Chondrocyte (in vitro differentiated cells): ENCODE results near the gene SLC7A6. TPM values are rescaled to one million over a fixed set of nuclear protein-coding genes. Genes with fewer than 3 reads are reported as not detected.
A peak's percentile ranks its signal among the peaks of the same experiment; 100 is the strongest.

Experiments
- DNase-seq: peaks from one replicate; pipeline ENCODE4 v3.0.0; 2021; ENCODE audit warnings: mixed read lengths, low spot score
- H3K27ac Mint-ChIP-seq: one replicate; pipeline ENCODE4 v1.8.0; 2021; ENCODE audit warnings: mild to moderate bottlenecking, moderate library complexity, mixed read lengths; ENCODE audit not compliant: unreplicated experiment
- H3K27me3 Mint-ChIP-seq: 2 replicates; pipeline ENCODE4 v1.8.0; 2021; ENCODE audit warnings: low read depth, mixed read lengths
- H3K36me3 Mint-ChIP-seq: 2 replicates; pipeline ENCODE4 v1.8.0; 2021; ENCODE audit warnings: low read depth, mixed read lengths
- H3K4me1 Mint-ChIP-seq: 2 replicates; pipeline ENCODE4 v1.8.0; 2021; ENCODE audit warnings: low read depth, mild to moderate bottlenecking, mixed read lengths
- H3K4me3 Mint-ChIP-seq: one replicate; pipeline ENCODE4 v1.8.0; 2021; ENCODE audit warnings: mild to moderate bottlenecking, moderate library complexity, mixed read lengths; ENCODE audit not compliant: unreplicated experiment
- H3K9me3 Mint-ChIP-seq: 2 replicates; pipeline ENCODE4 v1.8.0; 2021; ENCODE audit warnings: low read depth, mixed read lengths
- total RNA-seq: library from RNA; stranded (reverse); gene quantifications from 3 replicates; pipeline ENCODE4 v1.2.1, GENCODE V29; 2021
- TF ChIP-seq, protein P1 (sequence below): fragments of 200-600 bp; sonication (generic); IDR thresholded peaks from 2 replicates; pipeline ENCODE4 v1.5.0; 2021; ENCODE audit warnings: antibody characterized with exemption, mild to moderate bottlenecking, moderate library complexity

SLC7A6 gene
- total RNA-seq, 1 donor from 2014 or later = 55.9 TPM

DNA sequence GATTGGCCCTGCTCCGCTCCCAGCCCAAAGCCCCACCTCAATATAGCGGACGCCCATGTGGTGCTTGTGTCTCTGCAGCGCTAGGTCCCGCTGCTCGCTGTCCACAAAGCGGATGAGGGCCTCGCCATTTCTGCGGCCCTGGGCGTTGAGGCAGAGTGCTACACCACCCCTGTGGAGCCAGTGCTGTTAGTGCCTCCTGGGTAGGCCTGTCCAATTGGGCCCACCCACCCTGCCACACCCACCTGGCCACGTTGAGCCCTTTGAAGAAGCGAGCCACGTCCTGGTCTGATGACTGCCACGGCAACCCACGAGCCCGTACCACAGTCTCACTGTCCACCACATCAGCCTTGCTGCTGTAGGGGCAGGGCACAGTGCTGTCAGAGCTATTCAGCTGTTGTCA is 32.0 kb upstream of the SLC7A6 start:
- Mint-ChIP-seq H3K36me3 (no peaks in the 10 kb centered on the region), H3K4me1 (peaks cover 23% of the 10 kb centered on the region), H3K27me3 (no peaks in the 10 kb centered on the region), H3K27ac (peak overlapping the region; percentile 17), H3K9me3 (no peaks in the 10 kb centered on the region), H3K4me3 (no peak overlapping the region)
- TF ChIP-seq, protein P1, sequence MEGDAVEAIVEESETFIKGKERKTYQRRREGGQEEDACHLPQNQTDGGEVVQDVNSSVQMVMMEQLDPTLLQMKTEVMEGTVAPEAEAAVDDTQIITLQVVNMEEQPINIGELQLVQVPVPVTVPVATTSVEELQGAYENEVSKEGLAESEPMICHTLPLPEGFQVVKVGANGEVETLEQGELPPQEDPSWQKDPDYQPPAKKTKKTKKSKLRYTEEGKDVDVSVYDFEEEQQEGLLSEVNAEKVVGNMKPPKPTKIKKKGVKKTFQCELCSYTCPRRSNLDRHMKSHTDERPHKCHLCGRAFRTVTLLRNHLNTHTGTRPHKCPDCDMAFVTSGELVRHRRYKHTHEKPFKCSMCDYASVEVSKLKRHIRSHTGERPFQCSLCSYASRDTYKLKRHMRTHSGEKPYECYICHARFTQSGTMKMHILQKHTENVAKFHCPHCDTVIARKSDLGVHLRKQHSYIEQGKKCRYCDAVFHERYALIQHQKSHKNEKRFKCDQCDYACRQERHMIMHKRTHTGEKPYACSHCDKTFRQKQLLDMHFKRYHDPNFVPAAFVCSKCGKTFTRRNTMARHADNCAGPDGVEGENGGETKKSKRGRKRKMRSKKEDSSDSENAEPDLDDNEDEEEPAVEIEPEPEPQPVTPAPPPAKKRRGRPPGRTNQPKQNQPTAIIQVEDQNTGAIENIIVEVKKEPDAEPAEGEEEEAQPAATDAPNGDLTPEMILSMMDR = no peak
- DNase-seq = no peak

DNA sequence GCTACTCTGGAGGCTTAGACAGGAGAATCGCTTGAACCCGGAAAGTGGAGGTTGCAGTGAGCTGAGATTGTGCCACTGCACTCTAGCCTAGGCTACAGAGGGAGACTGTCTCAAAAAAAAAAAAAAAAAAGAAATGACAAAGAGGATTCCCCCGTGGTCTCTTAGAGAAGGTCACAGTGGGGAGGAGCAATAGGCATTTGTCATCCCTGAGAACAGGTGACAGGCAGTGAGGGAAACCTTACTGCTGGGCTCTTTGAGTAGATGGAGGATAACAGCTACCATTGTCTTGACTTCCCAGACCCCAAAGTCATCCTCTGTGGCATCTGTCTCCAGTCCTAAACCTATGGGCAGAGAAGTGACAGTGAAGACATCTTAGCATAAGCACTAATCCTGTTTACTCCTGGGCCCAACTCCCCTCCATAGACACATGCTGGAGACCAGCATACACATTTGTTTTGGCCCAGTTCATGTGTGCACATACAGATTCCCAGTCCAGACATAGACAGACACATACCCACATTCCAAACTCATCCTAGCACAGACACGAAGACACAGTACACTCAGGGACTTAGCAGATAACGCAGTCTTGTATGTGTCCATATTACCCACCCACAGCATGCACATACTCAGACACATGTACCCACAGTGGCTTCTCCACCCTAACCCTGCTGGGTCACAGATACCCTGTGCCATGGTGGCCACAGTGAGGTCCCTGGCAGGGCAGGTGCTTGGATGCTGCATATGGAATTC is 31.1 kb upstream of the SLC7A6 start:
- no peaks in the 10 kb centered on the region for H3K36me3 Mint-ChIP-seq
- DNase-seq = no peak
- peak overlapping the region; percentile 45 for H3K27ac Mint-ChIP-seq
- no peaks in the 10 kb centered on the region for H3K9me3 Mint-ChIP-seq
- H3K27me3 Mint-ChIP-seq = no peaks in the 10 kb centered on the region
- H3K4me3 Mint-ChIP-seq = no peak overlapping the region
- TF ChIP-seq, protein P1 = no peak
- H3K4me1 Mint-ChIP-seq = peaks cover 22% of the 10 kb centered on the region

DNA sequence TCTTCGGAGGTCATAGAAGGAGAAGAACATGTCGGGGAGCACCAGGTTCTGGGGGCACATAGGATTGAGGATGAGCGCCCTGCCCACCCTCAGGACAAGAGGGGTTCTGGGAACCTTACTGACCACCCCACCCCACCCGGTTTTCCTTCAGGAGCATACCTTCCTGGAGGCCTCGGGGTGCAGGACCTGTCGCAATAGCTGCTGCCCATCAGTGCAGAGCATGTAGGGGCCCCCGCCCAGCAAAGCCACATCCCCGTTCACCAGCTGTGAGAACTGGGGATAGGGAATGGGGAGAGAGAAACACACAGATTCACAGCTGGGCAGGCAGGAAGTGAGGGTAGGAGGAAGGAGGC is 30.5 kb upstream of the SLC7A6 start:
- Mint-ChIP-seq H3K27me3 (no peaks in the 10 kb centered on the region), H3K4me3 (no peak overlapping the region), H3K36me3 (no peaks in the 10 kb centered on the region), H3K4me1 (peaks cover 21% of the 10 kb centered on the region), H3K27ac (peak overlapping the region; percentile 45), H3K9me3 (no peaks in the 10 kb centered on the region)
- TF ChIP-seq, protein P1 = no peak
- no peak for DNase-seq

DNA sequence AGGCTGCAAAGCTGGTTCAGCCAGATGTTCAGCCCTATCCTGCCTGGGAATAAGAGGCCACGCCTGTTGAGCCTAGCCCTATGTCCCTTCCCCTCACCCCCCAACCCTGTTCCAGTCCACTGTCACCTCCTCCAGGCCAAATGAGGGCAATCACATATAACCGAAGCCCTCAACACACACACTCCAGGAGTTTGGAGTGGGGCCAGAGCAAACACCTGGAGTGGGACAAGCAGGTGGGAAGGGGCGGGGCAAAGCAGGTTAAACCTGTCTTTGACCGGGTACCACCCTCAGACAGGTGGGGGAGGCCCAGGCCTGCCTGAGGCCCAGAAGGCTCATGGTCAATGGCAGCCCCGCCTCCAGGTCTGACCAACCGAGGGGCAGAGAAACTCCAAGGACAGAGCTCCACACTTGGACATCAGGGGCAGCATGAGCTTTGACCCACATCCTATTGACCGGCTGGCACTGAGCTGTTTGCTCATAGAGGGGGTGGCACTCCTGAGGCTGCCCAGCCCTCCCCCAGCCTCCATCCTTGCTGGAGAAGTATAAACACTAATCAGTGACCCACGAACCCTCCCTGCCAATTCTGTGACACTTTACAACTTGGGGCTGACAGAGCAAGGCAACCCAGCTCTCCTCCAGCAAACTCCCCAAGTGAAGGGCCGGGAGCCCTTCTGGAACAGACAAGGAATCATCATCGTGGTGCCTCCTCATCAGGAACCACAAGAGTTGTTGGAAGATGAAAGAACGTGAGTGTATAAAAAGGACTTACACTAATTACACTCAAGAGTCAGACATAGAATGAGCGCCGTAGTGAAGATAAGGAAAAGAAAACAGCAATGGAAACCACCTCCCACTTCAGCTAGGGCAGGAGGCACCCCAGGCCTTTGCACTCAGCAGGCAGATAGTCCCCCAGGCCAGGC is 29.9 kb upstream of the SLC7A6 start:
- Mint-ChIP-seq H3K4me1 (peaks cover 17% of the 10 kb centered on the region), H3K27ac (no peak overlapping the region), H3K4me3 (no peak overlapping the region), H3K27me3 (no peaks in the 10 kb centered on the region), H3K36me3 (no peaks in the 10 kb centered on the region), H3K9me3 (no peaks in the 10 kb centered on the region)
- TF ChIP-seq, protein P1 = no peak
- DNase-seq = no peak

DNA sequence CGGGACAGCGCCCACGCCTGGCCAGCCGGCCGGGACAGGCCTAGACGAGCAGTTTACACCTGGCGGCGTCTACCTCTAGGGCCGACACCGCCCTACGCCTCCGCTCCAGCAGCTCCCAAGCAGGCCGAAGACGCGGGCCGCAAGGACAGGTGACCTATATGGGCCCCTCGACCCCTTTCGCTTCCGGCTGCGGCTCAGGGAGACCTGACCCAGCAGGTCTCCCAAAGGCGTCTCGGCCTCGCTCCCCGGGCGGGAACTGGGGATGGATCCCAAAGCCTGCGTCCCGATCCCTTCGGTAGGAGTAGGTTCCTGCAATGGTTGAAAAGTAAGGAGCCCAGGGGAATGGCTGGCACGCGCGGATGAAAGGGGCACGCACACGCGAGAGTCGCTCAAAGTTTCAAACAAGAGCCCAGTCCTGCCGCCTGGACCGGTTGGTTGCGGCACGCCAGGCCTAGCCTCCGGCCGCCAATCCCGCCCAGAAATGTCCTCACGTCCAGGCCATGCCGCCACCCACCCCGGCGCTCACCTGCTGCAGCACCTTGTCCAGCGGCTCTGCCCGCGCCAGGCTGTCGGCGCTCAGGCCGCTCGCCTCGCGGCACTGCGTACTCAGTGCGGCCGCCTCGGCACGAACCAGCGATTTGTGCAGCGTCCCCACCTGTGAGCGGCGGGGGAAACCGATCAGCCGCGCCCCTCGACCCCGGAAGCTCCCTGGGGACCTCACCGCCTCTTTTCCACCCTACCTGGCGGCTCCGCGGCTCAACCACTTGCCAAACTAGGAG is 29.0 kb upstream of the SLC7A6 start:
- no peaks in the 10 kb centered on the region for H3K27me3 Mint-ChIP-seq
- H3K36me3 Mint-ChIP-seq = no peaks in the 10 kb centered on the region
- peak; percentile 75 for DNase-seq
- no peak overlapping the region for H3K27ac Mint-ChIP-seq
- no peaks in the 10 kb centered on the region for H3K9me3 Mint-ChIP-seq
- H3K4me1 Mint-ChIP-seq = peaks cover 17% of the 10 kb centered on the region
- TF ChIP-seq, protein P1 = no peak
- H3K4me3 Mint-ChIP-seq = no peak overlapping the region
